Measurements from ENCODE around the gene CHD6. TPM values are rescaled to one million over a fixed set of nuclear protein-coding genes. Genes with fewer than 3 reads are reported as not detected.

CHD6 gene
- total RNA-seq, 1 experiment from 2014 or later, result 26.6 TPM

GRCh38 chr20:41462372-41463161 is 155.6 kb downstream of the CHD6 start (continued):
- no peak for TF ChIP-seq SP1 (IDR thresholded peaks at IDR 0.05; ENCODE audit: low read depth)

GRCh38 chr20:41458761-41459160 is 159.4 kb downstream of the CHD6 start:
- H3K9ac ChIP-seq (ENCODE audit: low read length), result no peak overlapping the region
- H3K79me2 ChIP-seq (ENCODE audit: insufficient read depth, low read length), result no peaks in the 10 kb centered on the region
- POLR2A ChIA-PET, result no interaction called here

More at GRCh38 chr20:41458761-41459160, 159.4 kb downstream of the CHD6 start:
- Histone ChIP-seq H3K4me1 (ENCODE audit: control insufficient read depth in 1 of 2, insufficient read depth in 2 of 2, low read length in 2 of 2) (no peaks in the 10 kb centered on the region), H2AFZ (ENCODE audit: low read depth, low read length, poor library complexity, severe bottlenecking) (no peak overlapping the region), H4K20me1 (ENCODE audit: insufficient read depth) (no peaks in the 10 kb centered on the region), H3K27ac (ENCODE audit: low read depth, low read length) (no peak overlapping the region), H3K9me2 (ENCODE audit: insufficient read depth) (no peaks in the 10 kb centered on the region), H3K9me3 (ENCODE audit: control insufficient read depth in 1 of 2, insufficient read depth in 1 of 2, low read depth in 1 of 2, low read length in 2 of 2) (no peaks in the 10 kb centered on the region), H3K4me3 (replicated peaks in 1 of 2; ENCODE audit: low read depth in 1 of 2, low read length in 2 of 2) (no peak overlapping the region), H3K27me3 (ENCODE audit: insufficient read depth, low read length) (no peaks in the 10 kb centered on the region), H3K4me2 (ENCODE audit: low read length) (no peak overlapping the region), H3K36me3 (ENCODE audit: control insufficient read depth in 1 of 2, insufficient read depth in 2 of 2, low read length in 2 of 2) (peaks cover 0 to 7% of the 10 kb centered on the region in 2 experiments; a peak in 1 of 4 replicates)
- ChIA-PET CTCF (no interaction called here), RAD21 (ENCODE audit: low non-redundant PET in 1 of 2, low total read pairs in 2 of 2, uncharacterized antibody in 2 of 2, unreplicated experiment in 2 of 2) (no interaction called here)
- no TSS peak for BruUV-seq (replicated peaks)
- TF ChIP-seq, protein P1, sequence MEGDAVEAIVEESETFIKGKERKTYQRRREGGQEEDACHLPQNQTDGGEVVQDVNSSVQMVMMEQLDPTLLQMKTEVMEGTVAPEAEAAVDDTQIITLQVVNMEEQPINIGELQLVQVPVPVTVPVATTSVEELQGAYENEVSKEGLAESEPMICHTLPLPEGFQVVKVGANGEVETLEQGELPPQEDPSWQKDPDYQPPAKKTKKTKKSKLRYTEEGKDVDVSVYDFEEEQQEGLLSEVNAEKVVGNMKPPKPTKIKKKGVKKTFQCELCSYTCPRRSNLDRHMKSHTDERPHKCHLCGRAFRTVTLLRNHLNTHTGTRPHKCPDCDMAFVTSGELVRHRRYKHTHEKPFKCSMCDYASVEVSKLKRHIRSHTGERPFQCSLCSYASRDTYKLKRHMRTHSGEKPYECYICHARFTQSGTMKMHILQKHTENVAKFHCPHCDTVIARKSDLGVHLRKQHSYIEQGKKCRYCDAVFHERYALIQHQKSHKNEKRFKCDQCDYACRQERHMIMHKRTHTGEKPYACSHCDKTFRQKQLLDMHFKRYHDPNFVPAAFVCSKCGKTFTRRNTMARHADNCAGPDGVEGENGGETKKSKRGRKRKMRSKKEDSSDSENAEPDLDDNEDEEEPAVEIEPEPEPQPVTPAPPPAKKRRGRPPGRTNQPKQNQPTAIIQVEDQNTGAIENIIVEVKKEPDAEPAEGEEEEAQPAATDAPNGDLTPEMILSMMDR (IDR thresholded peaks at IDR 0.05 in 2 of 3, conservative IDR thresholded peaks at IDR 0.05 in 1 of 3; ENCODE audit: borderline replicate concordance in 1 of 3, insufficient read depth in 1 of 3, low read depth in 2 of 3, low read length in 2 of 3), result no peak
- no peak for TF ChIP-seq CEBPB (IDR thresholded peaks at IDR 0.05; ENCODE audit: low read depth)
- no peak for TF ChIP-seq POLR2AphosphoS5 (IDR thresholded peaks at IDR 0.05; ENCODE audit: low read depth, low read length)
- TF ChIP-seq SIN3A (IDR thresholded peaks at IDR 0.05; ENCODE audit: low read depth), result no peak
- TF ChIP-seq, protein P2, sequence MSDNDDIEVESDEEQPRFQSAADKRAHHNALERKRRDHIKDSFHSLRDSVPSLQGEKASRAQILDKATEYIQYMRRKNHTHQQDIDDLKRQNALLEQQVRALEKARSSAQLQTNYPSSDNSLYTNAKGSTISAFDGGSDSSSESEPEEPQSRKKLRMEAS (IDR thresholded peaks at IDR 0.05), result no peak
- TF ChIP-seq ZFX (IDR thresholded peaks at IDR 0.05), result no peak
- TF ChIP-seq EZH2 (IDR thresholded peaks at IDR 0.05), result no peak
- no peak for TF ChIP-seq RAD21 (IDR thresholded peaks at IDR 0.05; ENCODE audit: low read depth)
- TF ChIP-seq REST (IDR thresholded peaks at IDR 0.05; ENCODE audit: low read depth), result no peak
- no peak for TF ChIP-seq TCF7L2 (IDR thresholded peaks at IDR 0.05; ENCODE audit: borderline replicate concordance, extremely low read depth, insufficient read depth, insufficient read length)
- no peak for TF ChIP-seq JUND (IDR thresholded peaks at IDR 0.05)
- TF ChIP-seq ZBTB33 (IDR thresholded peaks at IDR 0.05; ENCODE audit: extremely low read depth, insufficient replicate concordance, low read length), result no peak
- TF ChIP-seq ZNF274 (IDR thresholded peaks at IDR 0.05; ENCODE audit: low read depth, low read length), result no peak
- TF ChIP-seq ELF1 (IDR thresholded peaks at IDR 0.05; ENCODE audit: borderline replicate concordance, low read depth), result no peak
- no peak for TF ChIP-seq YY1 (IDR thresholded peaks at IDR 0.05; ENCODE audit: extremely low read depth, insufficient replicate concordance, low read depth, low read length)
- no peak for TF ChIP-seq SP1 (IDR thresholded peaks at IDR 0.05; ENCODE audit: low read depth)
- no peak for TF ChIP-seq EGR1 (IDR thresholded peaks at IDR 0.05; ENCODE audit: low read depth)
- TF ChIP-seq SRF (IDR thresholded peaks at IDR 0.05; ENCODE audit: low read depth), result no peak
- no peak for DNase-seq (ENCODE audit: low read depth, low spot score)
- intact Hi-C loops (cut with micrococcal nuclease), result no loop called here
- ATAC-seq, result no peak

Data from HCT116 (cell line).